ENCODE data around the gene CARD10. TPM values are rescaled to one million over a fixed set of nuclear protein-coding genes. Genes with fewer than 3 reads are reported as not detected.
"Not testable (repeated sequence)": the region's sequence is repeated elsewhere in the genome, so short reads cannot be mapped to it uniquely, and the experiment has no call there.

The CARD10 gene
- polyA plus RNA-seq, 3 donors: 0.03 TPM; not detected in 2

DNA sequence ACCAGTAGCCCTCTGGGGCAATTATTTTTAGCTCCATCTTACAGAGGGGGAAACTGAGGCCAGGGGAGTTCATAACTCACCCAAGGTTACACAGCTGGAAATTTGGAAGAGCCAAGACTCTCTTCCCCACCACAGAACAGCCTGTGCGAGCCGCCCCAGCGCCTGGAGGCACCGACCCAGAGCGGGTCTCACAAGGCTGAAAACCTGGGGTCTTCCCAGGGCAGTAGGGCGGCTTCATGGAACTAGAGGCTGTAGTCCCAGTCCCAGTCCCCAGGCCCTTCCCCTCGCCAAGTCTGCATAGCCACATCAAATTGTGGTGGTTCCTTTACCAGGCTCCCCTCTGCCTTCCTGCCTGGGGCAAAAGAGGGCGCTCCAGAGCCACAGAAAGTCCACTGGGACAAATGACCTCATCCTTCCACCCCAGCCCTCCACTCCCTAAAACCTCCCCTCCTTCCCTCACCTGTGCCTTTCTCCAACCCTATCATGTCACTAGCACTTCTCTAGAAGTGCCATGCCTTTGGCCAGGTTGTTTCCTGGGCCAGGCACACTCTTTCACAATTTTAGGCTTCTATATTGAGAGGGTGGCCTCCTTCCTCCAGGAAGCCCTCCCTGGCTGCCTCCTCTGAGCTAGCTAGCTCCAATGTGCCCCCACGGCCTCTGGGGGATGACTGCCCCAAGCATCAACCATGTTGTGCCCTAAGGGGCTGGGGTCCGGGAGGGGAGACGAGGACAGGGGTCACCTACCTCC lies 25.9 kb upstream of the CARD10 start:
- H3K27me3 ChIP-seq (ENCODE audit: control insufficient read depth in 2 of 2, insufficient read depth in 2 of 2, low read length in 2 of 2): no peaks in the 10 kb centered on the region
- H3K79me2 ChIP-seq (ENCODE audit: insufficient read depth, low read length): no peaks in the 10 kb centered on the region
- Mint-ChIP-seq H3K36me3 (no peaks in the 10 kb centered on the region), H3K4me1 (peaks cover 31% of the 10 kb centered on the region), H3K27me3 (ENCODE audit: low read depth in 3 of 3) (peaks cover 7 to 14% (median 10%) of the 10 kb centered on the region in 3 donors), H3K9me3 (no peaks in the 10 kb centered on the region), H3K4me3 (peak overlapping the region in 1 of 2 donors; percentile 51), H3K27ac (peak overlapping the region in 3 of 7 donors; percentile 60 to 79 (median 73))
- H3K4me3 ChIP-seq (replicated peaks in 1 of 3; ENCODE audit: low read depth in 2 of 3, low read length in 3 of 3): peak overlapping the region in 1 of 3 experiments; percentile 35
- H3K27ac ChIP-seq (ENCODE audit: low read depth in 1 of 2, low read length in 2 of 2): no peak overlapping the region
- H3K4me2 ChIP-seq (replicated peaks; ENCODE audit: extremely low read depth, low read length, poor library complexity, severe bottlenecking): peak overlapping the region; percentile 60
- WGBS (ENCODE audit: insufficient coverage): 47% methylated on average over 10 of the region's 11 CpGs
- DNase-seq: peak; percentile 64 to 76 (median 67)
- intact Hi-C loops (cut with micrococcal nuclease): loop anchor here in 1 of 2 donors (2.0 kb wide), 1 partner anchor 22 kb away; no protein-coding TSS in a partner anchor
- no peaks in the 10 kb centered on the region for H4K20me1 ChIP-seq (ENCODE audit: insufficient read depth, low read length)
- H3K36me3 ChIP-seq (replicated peaks in 1 of 2; ENCODE audit: control insufficient read depth in 1 of 2, insufficient read depth in 2 of 2, low read length in 2 of 2): no peaks in the 10 kb centered on the region
- peak overlapping the region; percentile 40 for H3K9ac ChIP-seq (ENCODE audit: insufficient read depth, low read length, poor library complexity, severe bottlenecking)
- H2AFZ ChIP-seq (ENCODE audit: insufficient read depth, low read depth, low read length, poor library complexity, severe bottlenecking): peak overlapping the region; percentile 84
- H3K9me3 ChIP-seq (replicated peaks in 1 of 2; ENCODE audit: control insufficient read depth in 1 of 2, insufficient read depth in 1 of 2, low read length in 2 of 2): no peaks in the 10 kb centered on the region
- TF ChIP-seq, protein P1, sequence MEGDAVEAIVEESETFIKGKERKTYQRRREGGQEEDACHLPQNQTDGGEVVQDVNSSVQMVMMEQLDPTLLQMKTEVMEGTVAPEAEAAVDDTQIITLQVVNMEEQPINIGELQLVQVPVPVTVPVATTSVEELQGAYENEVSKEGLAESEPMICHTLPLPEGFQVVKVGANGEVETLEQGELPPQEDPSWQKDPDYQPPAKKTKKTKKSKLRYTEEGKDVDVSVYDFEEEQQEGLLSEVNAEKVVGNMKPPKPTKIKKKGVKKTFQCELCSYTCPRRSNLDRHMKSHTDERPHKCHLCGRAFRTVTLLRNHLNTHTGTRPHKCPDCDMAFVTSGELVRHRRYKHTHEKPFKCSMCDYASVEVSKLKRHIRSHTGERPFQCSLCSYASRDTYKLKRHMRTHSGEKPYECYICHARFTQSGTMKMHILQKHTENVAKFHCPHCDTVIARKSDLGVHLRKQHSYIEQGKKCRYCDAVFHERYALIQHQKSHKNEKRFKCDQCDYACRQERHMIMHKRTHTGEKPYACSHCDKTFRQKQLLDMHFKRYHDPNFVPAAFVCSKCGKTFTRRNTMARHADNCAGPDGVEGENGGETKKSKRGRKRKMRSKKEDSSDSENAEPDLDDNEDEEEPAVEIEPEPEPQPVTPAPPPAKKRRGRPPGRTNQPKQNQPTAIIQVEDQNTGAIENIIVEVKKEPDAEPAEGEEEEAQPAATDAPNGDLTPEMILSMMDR (IDR thresholded peaks at IDR 0.05): peak; percentile 85
- H3K4me1 ChIP-seq (ENCODE audit: control insufficient read depth in 1 of 2, insufficient read depth in 2 of 2, low read length in 2 of 2): peaks cover 30 to 36% of the 10 kb centered on the region in 2 donors

DNA sequence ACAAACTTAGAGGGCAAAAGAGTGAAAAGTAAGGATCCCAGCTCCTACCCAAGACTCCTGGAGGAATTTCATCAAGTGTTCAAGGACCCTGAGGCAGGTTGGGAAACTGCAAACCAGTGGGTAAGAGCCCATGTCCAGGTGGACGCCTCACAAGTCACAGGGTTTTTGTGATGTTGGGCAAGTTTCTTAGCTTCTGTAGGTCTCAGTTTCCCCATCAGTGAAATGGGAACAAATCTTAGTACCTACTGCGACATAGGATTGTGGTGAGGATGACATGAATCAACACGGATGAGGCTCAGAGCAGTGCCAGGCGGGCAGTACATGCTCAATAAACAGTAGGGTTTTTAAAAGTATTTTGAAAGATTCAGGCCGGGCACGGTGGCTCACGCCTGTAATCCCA lies 23.7 kb upstream of the CARD10 start:
- H3K36me3 Mint-ChIP-seq: no peaks in the 10 kb centered on the region
- H3K4me2 ChIP-seq (replicated peaks; ENCODE audit: extremely low read depth, low read length, poor library complexity, severe bottlenecking): no peak overlapping the region
- peaks cover 47% of the 10 kb centered on the region for H3K4me1 Mint-ChIP-seq
- peaks cover 7 to 13% (median 11%) of the 10 kb centered on the region in 3 donors for H3K27me3 Mint-ChIP-seq (ENCODE audit: low read depth in 3 of 3)
- no peaks in the 10 kb centered on the region for H4K20me1 ChIP-seq (ENCODE audit: insufficient read depth, low read length)
- H3K4me3 Mint-ChIP-seq: no peak overlapping the region
- H2AFZ ChIP-seq (ENCODE audit: insufficient read depth, low read depth, low read length, poor library complexity, severe bottlenecking): no peak overlapping the region
- H3K4me1 ChIP-seq (ENCODE audit: control insufficient read depth in 1 of 2, insufficient read depth in 2 of 2, low read length in 2 of 2): peaks cover 44 to 53% of the 10 kb centered on the region in 2 donors
- H3K27ac ChIP-seq (ENCODE audit: low read depth in 1 of 2, low read length in 2 of 2): no peak overlapping the region
- H3K9me3 Mint-ChIP-seq: no peaks in the 10 kb centered on the region
- H3K9me3 ChIP-seq (replicated peaks in 1 of 2; ENCODE audit: control insufficient read depth in 1 of 2, insufficient read depth in 1 of 2, low read length in 2 of 2): no peaks in the 10 kb centered on the region
- H3K79me2 ChIP-seq (ENCODE audit: insufficient read depth, low read length): no peaks in the 10 kb centered on the region
- peak overlapping the region in 1 of 7 donors; percentile 61 for H3K27ac Mint-ChIP-seq
- TF ChIP-seq, protein P1 (IDR thresholded peaks at IDR 0.05): no peak
- no peaks in the 10 kb centered on the region for H3K36me3 ChIP-seq (replicated peaks in 1 of 2; ENCODE audit: control insufficient read depth in 1 of 2, insufficient read depth in 2 of 2, low read length in 2 of 2)
- intact Hi-C loops (cut with micrococcal nuclease): loop anchor here in 1 of 2 donors (2.0 kb wide), 1 partner anchor 52 kb away; no protein-coding TSS in a partner anchor
- 98% methylated on average over 6 of the region's 7 CpGs for WGBS (ENCODE audit: insufficient coverage)
- H3K9ac ChIP-seq (ENCODE audit: insufficient read depth, low read length, poor library complexity, severe bottlenecking): no peak overlapping the region
- DNase-seq: no peak
- no peaks in the 10 kb centered on the region for H3K27me3 ChIP-seq (ENCODE audit: control insufficient read depth in 2 of 2, insufficient read depth in 2 of 2, low read length in 2 of 2)
- H3K4me3 ChIP-seq (replicated peaks in 1 of 3; ENCODE audit: low read depth in 2 of 3, low read length in 3 of 3): no peak overlapping the region

DNA sequence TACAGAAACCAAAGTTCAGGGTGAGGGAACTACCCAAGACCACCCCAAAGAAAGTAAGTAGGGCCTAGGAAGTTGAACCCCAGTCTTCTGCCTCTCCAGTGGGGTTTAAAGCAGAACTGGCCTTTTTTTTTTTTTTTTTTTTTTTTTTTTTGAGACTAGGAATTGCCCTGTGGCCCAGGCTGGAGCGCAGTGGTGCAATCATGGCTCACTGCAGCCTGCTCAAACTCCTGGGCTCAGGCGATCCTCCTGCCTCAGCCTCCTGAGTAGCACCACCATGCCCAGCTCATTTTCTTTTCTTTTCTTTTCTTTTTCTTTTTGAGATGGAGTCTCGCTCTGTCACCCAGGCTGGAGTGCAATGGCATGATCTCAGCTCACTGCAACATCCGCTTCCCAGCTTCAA lies 23.2 kb upstream of the CARD10 start:
- not testable (repeated sequence) for H3K9me3 Mint-ChIP-seq; H3K9me3 ChIP-seq (replicated peaks in 1 of 2; ENCODE audit: control insufficient read depth in 1 of 2, insufficient read depth in 1 of 2, low read length in 2 of 2); H3K27me3 ChIP-seq (ENCODE audit: control insufficient read depth in 2 of 2, insufficient read depth in 2 of 2, low read length in 2 of 2); H3K4me2 ChIP-seq (replicated peaks; ENCODE audit: extremely low read depth, low read length, poor library complexity, severe bottlenecking); H4K20me1 ChIP-seq (ENCODE audit: insufficient read depth, low read length); H3K36me3 Mint-ChIP-seq; H3K4me3 Mint-ChIP-seq; H3K79me2 ChIP-seq (ENCODE audit: insufficient read depth, low read length); H2AFZ ChIP-seq (ENCODE audit: insufficient read depth, low read depth, low read length, poor library complexity, severe bottlenecking); H3K9ac ChIP-seq (ENCODE audit: insufficient read depth, low read length, poor library complexity, severe bottlenecking); H3K36me3 ChIP-seq (replicated peaks in 1 of 2; ENCODE audit: control insufficient read depth in 1 of 2, insufficient read depth in 2 of 2, low read length in 2 of 2); H3K4me3 ChIP-seq (replicated peaks in 1 of 3; ENCODE audit: low read depth in 2 of 3, low read length in 3 of 3)
- Histone ChIP-seq H3K27ac (ENCODE audit: low read depth in 1 of 2, low read length in 2 of 2) (peak overlapping the region; percentile 33 to 59), H3K4me1 (ENCODE audit: control insufficient read depth in 1 of 2, insufficient read depth in 2 of 2, low read length in 2 of 2) (peaks cover 44 to 58% of the 10 kb centered on the region in 2 donors)
- 76% methylated on average over 4 of the region's 4 CpGs for WGBS (ENCODE audit: insufficient coverage)
- intact Hi-C loops (cut with micrococcal nuclease): loop anchor here in 1 of 2 donors (2.0 kb wide), 1 partner anchor 52 kb away; no protein-coding TSS in a partner anchor
- H3K27ac Mint-ChIP-seq: peak overlapping the region in 6 of 7 donors; percentile 54 to 87 (median 82)
- peaks cover 7 to 11% (median 11%) of the 10 kb centered on the region in 3 donors for H3K27me3 Mint-ChIP-seq (ENCODE audit: low read depth in 3 of 3)
- peak in 1 of 3 donors; percentile 55 for DNase-seq
- H3K4me1 Mint-ChIP-seq: peaks cover 49% of the 10 kb centered on the region
